Skeletal muscle tissue (tissue), 4 donors: ENCODE measurements around the gene USP49. TPM values are rescaled to one million over a fixed set of nuclear protein-coding genes. Genes with fewer than 3 reads are reported as not detected.

Experiments
- H3K27ac ChIP-seq: one replicate; pipeline ENCODE4 v1.7.0; 2013; ENCODE audit warnings: mild to moderate bottlenecking, low read depth, low read length, inconsistent platforms
- H3K27me3 ChIP-seq, 3 donors: one replicate each; pipeline ENCODE4 v1.7.0; 2013; ENCODE audit warnings: low read length in 3 of 3; ENCODE audit not compliant: control insufficient read depth in 3 of 3, insufficient read depth in 3 of 3
- H3K36me3 ChIP-seq, 3 donors: one replicate each; pipeline ENCODE4 v1.7.0; 2013; ENCODE audit warnings: low read length in 3 of 3; ENCODE audit not compliant: control insufficient read depth in 3 of 3, insufficient read depth in 3 of 3
- H3K4me1 ChIP-seq, 3 donors: one replicate each; pipeline ENCODE4 v1.7.0; 2013; ENCODE audit warnings: low read length in 3 of 3, mild to moderate bottlenecking in 3 of 3; ENCODE audit not compliant: control insufficient read depth in 3 of 3, insufficient read depth in 3 of 3
- H3K4me3 ChIP-seq, 3 donors: one replicate each; pipeline ENCODE4 v1.7.0; 2013; ENCODE audit warnings: low read length in 3 of 3
- H3K9ac ChIP-seq, 3 donors: one replicate each; pipeline ENCODE4 v1.7.0; 2013; ENCODE audit warnings: low read length in 3 of 3, mild to moderate bottlenecking in 3 of 3, moderate library complexity in 2 of 3, low read depth in 1 of 3
- H3K9me3 ChIP-seq, 3 donors: one replicate each; pipeline ENCODE4 v1.7.0; 2013; ENCODE audit warnings: low read length in 3 of 3; ENCODE audit not compliant: control insufficient read depth in 3 of 3
- total RNA-seq: library from RNA; depleted of rRNA; stranded (reverse); fragments of >200 nt; gene quantifications from one replicate; pipeline ENCODE4 v1.2.3, GENCODE V29; 2014
- donor health status: Osteomylitis.

The USP49 gene
- total RNA-seq, 1 donor from 2014 or later = 1.6 TPM

GRCh38 chr6:41785254-41785653 is 109.9 kb downstream of the USP49 start:
- peaks cover 10 to 15% (median 11%) of the 10 kb centered on the region in 3 donors for H3K36me3 ChIP-seq
- no peak overlapping the region for H3K9ac ChIP-seq
- peaks cover 32 to 49% (median 32%) of the 10 kb centered on the region in 3 donors for H3K4me1 ChIP-seq
- H3K4me3 ChIP-seq = no peak overlapping the region
- H3K27ac ChIP-seq = no peak overlapping the region
- H3K9me3 ChIP-seq = no peaks in the 10 kb centered on the region
- H3K27me3 ChIP-seq = no peaks in the 10 kb centered on the region

DNA sequence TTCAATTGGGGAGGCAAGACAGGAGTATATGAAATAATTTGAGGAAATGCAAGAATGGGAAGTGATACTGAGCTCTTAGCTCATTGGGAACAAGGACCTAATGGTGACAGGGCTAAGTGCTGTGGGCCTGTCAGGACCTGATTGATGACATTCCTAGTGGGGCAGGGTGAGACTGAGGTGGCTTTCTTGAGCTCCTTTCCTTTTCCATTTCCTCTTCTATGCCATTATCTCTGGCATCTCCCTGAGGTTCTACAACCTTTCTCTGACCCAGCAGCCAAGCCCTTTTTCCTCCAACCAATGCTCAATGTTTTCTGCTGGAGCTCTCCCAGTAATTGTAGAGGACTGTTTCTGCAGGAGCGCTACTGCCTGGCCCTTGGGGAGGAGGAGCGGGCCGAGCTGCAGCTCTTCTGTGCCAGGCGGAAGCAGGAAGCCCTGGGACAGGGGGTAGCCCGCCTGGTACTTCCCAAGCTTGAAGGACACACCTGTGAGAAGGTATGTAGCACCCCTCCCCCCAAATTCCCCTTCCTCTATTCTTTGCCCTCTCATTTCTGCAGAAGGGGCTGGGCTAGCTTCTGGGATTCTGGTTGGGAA is 110.5 kb downstream of the USP49 start:
- Histone ChIP-seq H3K9ac (no peak overlapping the region), H3K27me3 (no peaks in the 10 kb centered on the region), H3K36me3 (peaks cover 6 to 11% (median 8%) of the 10 kb centered on the region in 3 donors), H3K9me3 (no peaks in the 10 kb centered on the region), H3K27ac (no peak overlapping the region), H3K4me1 (peaks cover 32 to 49% (median 32%) of the 10 kb centered on the region in 3 donors), H3K4me3 (no peak overlapping the region)

DNA sequence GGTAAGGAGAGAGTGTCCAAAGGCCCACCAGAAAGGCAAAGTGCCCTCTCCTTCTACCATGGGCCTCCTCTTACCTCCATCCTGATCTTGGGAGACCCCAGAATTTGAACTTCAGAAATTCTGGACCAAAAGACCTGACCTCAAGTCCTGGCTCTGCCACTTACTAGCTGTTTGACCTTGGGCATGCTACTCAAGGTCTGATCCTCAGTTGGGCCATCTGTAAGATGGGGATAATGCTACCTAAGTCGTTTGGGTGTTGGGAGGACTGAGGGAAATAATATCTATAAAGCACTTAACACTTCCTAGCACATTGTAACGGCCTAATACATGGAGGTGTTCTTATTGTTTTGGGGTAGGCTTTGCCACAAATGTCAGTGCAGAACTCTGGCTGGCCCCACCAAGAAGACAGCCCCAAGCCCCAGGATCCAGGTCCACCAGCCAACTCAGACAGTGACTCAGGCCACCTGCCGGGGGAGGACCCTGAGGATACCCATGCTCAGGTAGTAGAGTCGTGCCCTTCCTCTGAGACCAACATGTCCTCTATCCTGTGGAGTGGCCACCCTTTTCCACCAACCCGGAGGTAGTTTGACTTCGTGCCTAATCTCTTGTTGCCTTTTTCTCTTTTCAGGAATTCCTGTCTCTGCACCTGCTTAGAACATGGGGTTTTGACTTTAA is 111.9 kb downstream of the USP49 start:
- Histone ChIP-seq H3K4me3 (no peak overlapping the region), H3K27me3 (no peaks in the 10 kb centered on the region), H3K27ac (no peak overlapping the region), H3K4me1 (peaks cover 32 to 50% (median 34%) of the 10 kb centered on the region in 3 donors), H3K9ac (no peak overlapping the region), H3K9me3 (no peaks in the 10 kb centered on the region), H3K36me3 (peaks cover 0 to 3% (median 2%) of the 10 kb centered on the region in 3 donors)

- Histone ChIP-seq H3K9ac (peak overlapping the region; percentile 70 to 83 (median 71)), H3K9me3 (no peaks in the 10 kb centered on the region), H3K4me1 (peaks cover 34 to 48% (median 35%) of the 10 kb centered on the region in 3 donors), H3K36me3 (peaks cover 5 to 18% (median 5%) of the 10 kb centered on the region in 3 donors), H3K4me3 (peak overlapping the region; percentile 73 to 81 (median 75)), H3K27ac (no peak overlapping the region), H3K27me3 (no peaks in the 10 kb centered on the region)
Measured at GRCh38 chr6:41781366-41781730, 113.8 kb downstream of the USP49 start.

DNA sequence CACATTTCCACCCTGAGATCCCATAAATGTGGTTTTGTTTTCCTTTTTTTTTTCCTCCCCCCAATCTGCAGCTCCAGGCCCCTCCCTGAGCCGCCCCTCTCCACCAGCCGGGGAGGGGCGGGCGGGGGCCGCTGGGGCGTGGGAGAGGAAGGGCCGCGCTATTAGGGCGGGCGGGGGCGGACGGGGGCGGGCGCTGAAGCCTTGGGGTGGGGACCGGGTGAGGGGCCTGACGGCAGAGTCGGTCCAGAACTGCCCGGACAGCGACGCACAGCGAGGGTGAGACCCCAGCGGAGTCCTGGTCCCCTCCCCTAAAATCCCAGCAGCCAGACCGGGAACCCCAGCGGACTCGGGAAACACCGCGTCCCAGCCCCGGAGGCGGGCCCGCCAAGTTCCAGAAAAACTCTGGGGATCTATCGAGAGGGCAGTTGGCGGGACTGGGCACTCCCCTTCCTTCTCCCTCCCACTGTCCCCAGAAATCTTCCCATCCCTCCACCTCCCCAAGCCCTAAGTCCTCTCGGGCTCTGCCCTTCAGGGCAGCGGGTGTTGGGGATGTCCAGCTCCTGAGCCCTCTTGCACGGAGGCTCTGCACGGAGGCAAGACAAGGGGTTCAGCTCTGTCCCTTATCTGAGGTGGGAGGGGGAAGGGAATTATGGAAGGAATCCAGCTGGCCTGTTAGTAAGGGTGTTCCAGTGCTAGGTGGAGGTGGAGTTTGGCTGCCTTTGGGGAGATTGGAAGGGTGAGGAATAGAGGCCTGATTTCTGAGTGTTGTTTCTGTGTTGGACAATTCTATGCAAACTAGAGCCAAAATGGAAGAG is 114.4 kb downstream of the USP49 start, which contains the start of gene PRICKLE4:
Gene PRICKLE4 (plus strand): TSS at position 232 of the 815 bp plus-strand sequence. CDS start 2,692 bp downstream, outside the sequence.
- Histone ChIP-seq H3K4me1 (peaks cover 29 to 42% (median 30%) of the 10 kb centered on the region in 3 donors), H3K36me3 (peaks cover 6 to 18% (median 8%) of the 10 kb centered on the region in 3 donors), H3K4me3 (peak within 1 kb of the TSS; percentile 78 to 83 (median 81)), H3K27ac (peak within 1 kb of the TSS; percentile 42), H3K9me3 (no peaks in the 10 kb centered on the region), H3K27me3 (no peaks in the 10 kb centered on the region), H3K9ac (peak within 1 kb of the TSS; percentile 70 to 83 (median 71))

GRCh38 chr6:41779788-41780550 is 115.2 kb downstream of the USP49 start, which contains the start of gene FRS3:
Gene FRS3 (minus strand): TSS chr6:41779900. CDS start chr6:41776987, 2,913 bp downstream.
- H3K9me3 ChIP-seq = no peaks in the 10 kb centered on the region

DNA sequence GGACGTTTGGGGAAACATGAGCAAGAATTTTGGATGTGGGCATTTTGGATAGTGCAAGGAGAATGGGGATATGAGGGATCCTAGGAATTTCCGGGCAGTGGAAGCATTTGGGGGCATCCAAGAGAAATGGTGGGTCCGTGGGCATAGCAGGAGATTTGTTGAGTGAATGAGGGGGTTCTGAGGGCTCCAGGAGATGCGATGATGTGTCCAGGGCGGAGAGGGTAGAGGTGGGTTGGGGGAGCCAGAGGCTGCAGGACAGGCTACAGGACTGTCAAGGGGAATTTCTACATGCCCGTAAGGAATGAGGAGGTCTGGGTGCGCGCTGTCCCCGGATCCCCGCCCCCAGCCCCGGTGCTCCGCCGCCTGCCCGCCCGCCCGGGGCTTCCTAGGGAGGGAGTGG is 115.8 kb downstream of the USP49 start:
- Histone ChIP-seq H3K27ac (no peak overlapping the region), H3K4me1 (peaks cover 21 to 28% (median 24%) of the 10 kb centered on the region in 3 donors), H3K9ac (peak overlapping the region; percentile 76 to 81 (median 77)), H3K27me3 (no peaks in the 10 kb centered on the region), H3K4me3 (peak overlapping the region; percentile 82 to 87 (median 83)), H3K9me3 (no peaks in the 10 kb centered on the region), H3K36me3 (peaks cover 20 to 30% (median 20%) of the 10 kb centered on the region in 3 donors)

More at GRCh38 chr6:41779788-41780550, 115.2 kb downstream of the USP49 start, which contains the start of gene FRS3:
- H3K36me3 ChIP-seq = peaks cover 14 to 24% (median 14%) of the 10 kb centered on the region in 3 donors
- no peaks in the 10 kb centered on the region for H3K27me3 ChIP-seq
- peak within 1 kb of the TSS; percentile 42 for H3K27ac ChIP-seq
- peak within 1 kb of the TSS; percentile 76 to 83 (median 77) for H3K9ac ChIP-seq
- H3K4me1 ChIP-seq = peaks cover 21 to 35% (median 28%) of the 10 kb centered on the region in 3 donors
- peak within 1 kb of the TSS; percentile 83 to 87 (median 83) for H3K4me3 ChIP-seq

DNA sequence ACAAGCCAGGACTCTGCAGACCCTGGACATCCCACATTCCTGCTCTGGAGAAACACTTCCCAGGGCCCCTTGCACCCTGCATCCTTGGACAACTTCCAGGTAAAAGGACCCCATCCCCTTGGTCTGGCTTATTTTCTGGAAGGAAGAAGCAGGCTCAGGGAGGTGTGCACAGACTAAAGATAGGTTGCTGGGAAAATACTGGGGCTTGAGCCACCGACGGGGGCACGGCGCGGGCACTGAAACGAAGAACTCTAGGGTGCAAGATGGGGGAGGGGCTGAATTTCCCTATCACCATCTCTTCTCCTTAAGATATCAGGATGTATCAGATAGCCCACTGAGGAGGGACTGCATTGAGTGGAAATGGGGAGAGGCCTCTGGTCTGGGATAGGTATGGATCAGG is 116.3 kb downstream of the USP49 start:
- Histone ChIP-seq H3K36me3 (peaks cover 23 to 33% (median 24%) of the 10 kb centered on the region in 3 donors), H3K4me3 (peak overlapping the region; percentile 82 to 87 (median 83)), H3K9me3 (no peaks in the 10 kb centered on the region), H3K9ac (peak overlapping the region; percentile 76 to 81 (median 77)), H3K27ac (no peak overlapping the region), H3K27me3 (no peaks in the 10 kb centered on the region), H3K4me1 (peaks cover 21 to 24% (median 24%) of the 10 kb centered on the region in 3 donors)
